Activated B cell treated with CpG ODN at 0.5 μM for 24 hours (primary cell): ENCODE measurements around the gene USH2A. TPM values are rescaled to one million over a fixed set of nuclear protein-coding genes. Genes with fewer than 3 reads are reported as not detected.

Source experiments
- ATAC-seq: fragments of 200-7000 bp; cut with Tn5 transposase; one replicate; pipeline ENCODE4 v1.10.0; 2021; ENCODE audit warnings: low read depth, mild to moderate bottlenecking, moderate library complexity
- CTCF ChIA-PET: fragments of 350-600 bp; sonication (Branson Sonifier 250); formaldehyde crosslinking; loops from one replicate; lab custom pipeline; 2021; ENCODE audit warnings: antibody characterized with exemption; lab: Charles Lee
- POLR2A ChIA-PET: fragments of 350-600 bp; sonication (Branson Sonifier 250); formaldehyde crosslinking; loops from one replicate; lab custom pipeline; 2021; ENCODE audit warnings: antibody characterized with exemption; lab: Charles Lee
- DNase-seq: peaks from one replicate; pipeline ENCODE4 v3.0.0; 2022
- H3K27ac Mint-ChIP-seq: one replicate; pipeline ENCODE4 v1.8.0; 2020; ENCODE audit warnings: mixed read lengths
- H3K27me3 Mint-ChIP-seq: one replicate; pipeline ENCODE4 v1.8.0; 2021; ENCODE audit warnings: mixed read lengths
- H3K36me3 Mint-ChIP-seq: one replicate; pipeline ENCODE4 v1.8.0; 2021; ENCODE audit warnings: low read depth, mixed read lengths
- H3K4me1 Mint-ChIP-seq: one replicate; pipeline ENCODE4 v1.8.0; 2021; ENCODE audit warnings: mixed read lengths
- H3K4me3 Mint-ChIP-seq: one replicate; pipeline ENCODE4 v1.8.0; 2020; ENCODE audit warnings: mild to moderate bottlenecking, mixed read lengths
- H3K9me3 Mint-ChIP-seq: one replicate; pipeline ENCODE4 v1.8.0; 2020; ENCODE audit warnings: mixed read lengths
- intact Hi-C: fragments of 100-400 bp; cut with micrococcal nuclease; formaldehyde crosslinking; loops from one replicate; pipeline ENCODE4 v1.15.1; 2024
- total RNA-seq: library from RNA; stranded (reverse); gene quantifications from 2 replicates; pipeline ENCODE4 v1.2.3, GENCODE V29; 2022
- TF ChIP-seq, protein P1 (sequence below): fragments of 200-600 bp; IDR thresholded peaks from one replicate; pipeline ENCODE4 v1.8.0; 2022; ENCODE audit warnings: antibody characterized with exemption, mild to moderate bottlenecking

USH2A gene
- total RNA-seq, 1 donor from 2014 or later, result not detected

DNA sequence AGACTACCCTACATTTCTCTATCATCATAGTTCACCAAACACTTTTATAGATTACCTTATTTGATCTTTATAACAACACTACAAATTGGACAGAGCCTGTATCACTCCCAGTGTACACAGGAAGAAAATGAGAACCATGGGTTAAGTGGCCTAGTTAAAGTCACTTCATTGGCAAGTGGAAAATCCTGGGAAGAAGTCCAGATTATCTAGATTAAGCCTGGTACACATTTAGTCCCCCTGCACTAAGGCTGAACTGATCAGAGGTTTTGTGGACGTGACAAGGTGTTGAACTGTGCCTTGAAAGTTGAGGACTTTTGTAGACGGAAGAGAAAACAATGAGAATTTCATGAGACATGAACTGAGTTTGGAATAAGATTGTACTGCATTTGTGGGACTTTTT is 7.5 kb upstream of the USH2A start:
- intact Hi-C loops, result no loop called here
- POLR2A ChIA-PET, result no interaction called here
- H3K27me3 Mint-ChIP-seq, result no peaks in the 10 kb centered on the region
- no peak overlapping the region for H3K4me3 Mint-ChIP-seq
- no peaks in the 10 kb centered on the region for H3K4me1 Mint-ChIP-seq
- CTCF ChIA-PET, result no interaction called here
- TF ChIP-seq, protein P1, sequence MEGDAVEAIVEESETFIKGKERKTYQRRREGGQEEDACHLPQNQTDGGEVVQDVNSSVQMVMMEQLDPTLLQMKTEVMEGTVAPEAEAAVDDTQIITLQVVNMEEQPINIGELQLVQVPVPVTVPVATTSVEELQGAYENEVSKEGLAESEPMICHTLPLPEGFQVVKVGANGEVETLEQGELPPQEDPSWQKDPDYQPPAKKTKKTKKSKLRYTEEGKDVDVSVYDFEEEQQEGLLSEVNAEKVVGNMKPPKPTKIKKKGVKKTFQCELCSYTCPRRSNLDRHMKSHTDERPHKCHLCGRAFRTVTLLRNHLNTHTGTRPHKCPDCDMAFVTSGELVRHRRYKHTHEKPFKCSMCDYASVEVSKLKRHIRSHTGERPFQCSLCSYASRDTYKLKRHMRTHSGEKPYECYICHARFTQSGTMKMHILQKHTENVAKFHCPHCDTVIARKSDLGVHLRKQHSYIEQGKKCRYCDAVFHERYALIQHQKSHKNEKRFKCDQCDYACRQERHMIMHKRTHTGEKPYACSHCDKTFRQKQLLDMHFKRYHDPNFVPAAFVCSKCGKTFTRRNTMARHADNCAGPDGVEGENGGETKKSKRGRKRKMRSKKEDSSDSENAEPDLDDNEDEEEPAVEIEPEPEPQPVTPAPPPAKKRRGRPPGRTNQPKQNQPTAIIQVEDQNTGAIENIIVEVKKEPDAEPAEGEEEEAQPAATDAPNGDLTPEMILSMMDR, result no peak
- no peak for ATAC-seq
- H3K27ac Mint-ChIP-seq, result no peak overlapping the region
- H3K9me3 Mint-ChIP-seq, result no peaks in the 10 kb centered on the region
- no peaks in the 10 kb centered on the region for H3K36me3 Mint-ChIP-seq
- DNase-seq, result no peak

- TF ChIP-seq, protein P1, result no peak
- intact Hi-C loops, result no loop called here
- Mint-ChIP-seq H3K27ac (no peak overlapping the region), H3K9me3 (no peaks in the 10 kb centered on the region), H3K27me3 (no peaks in the 10 kb centered on the region), H3K4me1 (no peaks in the 10 kb centered on the region), H3K4me3 (no peak overlapping the region), H3K36me3 (no peaks in the 10 kb centered on the region)
- DNase-seq (no peak), ATAC-seq (no peak)
- ChIA-PET CTCF (no interaction called here), POLR2A (no interaction called here)
Measured at GRCh38 chr1:216425577-216425976, 2.3 kb upstream of the USH2A start.

GRCh38 chr1:216420746-216421145 is 2.5 kb downstream of the USH2A start:
- no peaks in the 10 kb centered on the region for H3K9me3 Mint-ChIP-seq
- ATAC-seq, result no peak
- CTCF ChIA-PET, result no interaction called here
- TF ChIP-seq, protein P1, result no peak
- intact Hi-C loops, result no loop called here
- DNase-seq, result no peak
- no peaks in the 10 kb centered on the region for H3K4me1 Mint-ChIP-seq
- POLR2A ChIA-PET, result no interaction called here
- no peak overlapping the region for H3K27ac Mint-ChIP-seq
- H3K36me3 Mint-ChIP-seq, result no peaks in the 10 kb centered on the region
- H3K4me3 Mint-ChIP-seq, result no peak overlapping the region
- no peaks in the 10 kb centered on the region for H3K27me3 Mint-ChIP-seq

GRCh38 chr1:216420263-216420662 is 3.0 kb downstream of the USH2A start:
- no peak for ATAC-seq
- intact Hi-C loops, result no loop called here
- Mint-ChIP-seq H3K9me3 (no peaks in the 10 kb centered on the region), H3K27ac (no peak overlapping the region), H3K4me1 (no peaks in the 10 kb centered on the region), H3K4me3 (no peak overlapping the region), H3K27me3 (no peaks in the 10 kb centered on the region), H3K36me3 (no peaks in the 10 kb centered on the region)
- DNase-seq, result no peak
- TF ChIP-seq, protein P1, result no peak
- ChIA-PET POLR2A (no interaction called here), CTCF (no interaction called here)

DNA sequence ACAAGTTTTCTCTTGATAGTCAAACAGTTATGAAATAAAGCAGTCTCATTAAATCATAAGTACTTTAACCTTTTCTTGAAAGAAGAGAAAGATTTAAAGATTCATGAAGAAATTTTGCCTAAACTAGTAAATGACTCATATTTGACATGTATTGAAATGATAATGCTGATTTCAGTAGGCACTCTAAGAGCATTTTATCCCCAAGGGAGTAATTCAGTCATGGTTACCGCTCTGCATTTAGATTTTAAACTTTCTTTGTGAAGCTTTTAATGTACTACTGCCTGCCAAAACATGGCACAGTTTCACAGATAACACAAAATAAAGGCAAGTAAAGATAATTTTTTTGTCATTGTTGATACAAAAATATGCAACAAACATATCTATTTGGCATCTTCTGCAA is 6.8 kb downstream of the USH2A start:
- POLR2A ChIA-PET, result no interaction called here
- Mint-ChIP-seq H3K4me1 (no peaks in the 10 kb centered on the region), H3K36me3 (no peaks in the 10 kb centered on the region), H3K9me3 (no peaks in the 10 kb centered on the region), H3K4me3 (no peak overlapping the region), H3K27me3 (no peaks in the 10 kb centered on the region), H3K27ac (no peak overlapping the region)
- DNase-seq, result no peak
- TF ChIP-seq, protein P1, result no peak
- ATAC-seq, result no peak
- CTCF ChIA-PET, result no interaction called here
- intact Hi-C loops, result no loop called here
